Osteoblast (primary cell): ENCODE results near the gene KRTAP10-2. TPM values are rescaled to one million over a fixed set of nuclear protein-coding genes. Genes with fewer than 3 reads are reported as not detected.
"Not testable (repeated sequence)": the region's sequence is repeated elsewhere in the genome, so short reads cannot be mapped to it uniquely, and the experiment has no call there.

ENCODE experiments used
- DNase-seq: peaks from one replicate; pipeline ENCODE4 v3.0.0; 2011; ENCODE audit warnings: low spot score, mixed read lengths; ENCODE audit not compliant: insufficient read length; ENCODE audit errors: missing footprints
- H2AFZ ChIP-seq: 2 replicates; pipeline ENCODE4 v1.6.0; 2011; ENCODE audit warnings: mild to moderate bottlenecking, low read length
- H3K27ac ChIP-seq: 2 replicates; pipeline ENCODE4 v1.5.1; 2011; ENCODE audit warnings: mild to moderate bottlenecking, low read depth, low read length, moderate library complexity
- H3K27me3 ChIP-seq: 2 replicates; pipeline ENCODE4 v1.6.0; 2012; ENCODE audit warnings: mild to moderate bottlenecking, control low read depth, inconsistent platforms, low read length, moderate library complexity; ENCODE audit not compliant: insufficient read depth
- H3K36me3 ChIP-seq: 2 replicates; pipeline ENCODE4 v1.5.1; 2011; ENCODE audit warnings: mild to moderate bottlenecking, low read length, control low read depth, moderate library complexity; ENCODE audit not compliant: insufficient read depth
- H3K4me1 ChIP-seq: 2 replicates; pipeline ENCODE4 v1.5.1; 2011; ENCODE audit warnings: mild to moderate bottlenecking, low read length, control low read depth, moderate library complexity; ENCODE audit not compliant: insufficient read depth
- H3K4me2 ChIP-seq: 2 replicates; pipeline ENCODE4 v1.6.0; 2011; ENCODE audit warnings: mild to moderate bottlenecking, low read length; ENCODE audit not compliant: insufficient read depth
- H3K4me3 ChIP-seq: fragments of 200-600 bp; sonication (generic); 3 replicates; pipeline ENCODE4 v1.5.1; 2012; ENCODE audit warnings: mild to moderate bottlenecking, low read length, inconsistent platforms; ENCODE audit not compliant: insufficient read depth
- H3K79me2 ChIP-seq: 2 replicates; pipeline ENCODE4 v1.6.0; 2012; ENCODE audit warnings: mild to moderate bottlenecking, low read length, control low read depth, inconsistent platforms; ENCODE audit not compliant: insufficient read depth
- H3K9me3 ChIP-seq: 2 replicates; pipeline ENCODE4 v1.5.1; 2011; ENCODE audit warnings: low read depth, low read length, control low read depth
- H4K20me1 ChIP-seq: 2 replicates; pipeline ENCODE4 v1.6.0; 2012; ENCODE audit warnings: mild to moderate bottlenecking, low read length, control low read depth; ENCODE audit not compliant: insufficient read depth
- CTCF ChIP-seq: IDR thresholded peaks from 2 replicates; pipeline ENCODE4 v1.5.1; 2011; ENCODE audit warnings: mild to moderate bottlenecking, low read depth, low read length, moderate library complexity; ENCODE audit errors: extremely low read depth
- total RNA-seq: library from RNA; depleted of rRNA; stranded (reverse); fragments of >200 nt; gene quantifications from 2 replicates; pipeline ENCODE4 v1.2.3, GENCODE V29; 2012

The KRTAP10-2 gene
- total RNA-seq, 1 donor = not detected

DNA sequence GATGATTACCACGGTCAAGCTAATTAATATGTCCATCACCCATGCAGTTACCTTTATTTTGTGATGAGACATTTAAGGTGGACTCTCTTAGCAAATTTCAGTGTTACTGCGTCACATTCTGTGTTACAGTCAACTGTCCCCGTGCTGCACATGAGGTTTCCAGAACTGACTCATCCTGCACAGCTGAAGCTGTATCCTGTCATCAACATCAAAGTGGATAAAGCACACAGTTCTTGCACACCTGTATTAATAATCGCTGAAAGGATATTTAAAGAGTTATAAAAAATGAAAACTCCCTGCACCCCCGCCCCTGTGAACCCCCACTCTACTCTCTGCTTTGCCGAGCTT, 32.5 kb upstream of the KRTAP10-2 start:
- H3K4me1 ChIP-seq = no peaks in the 10 kb centered on the region
- H3K4me3 ChIP-seq = no peak overlapping the region
- no peak for TF ChIP-seq CTCF
- no peaks in the 10 kb centered on the region for H4K20me1 ChIP-seq
- H3K9me3 ChIP-seq = no peaks in the 10 kb centered on the region
- no peaks in the 10 kb centered on the region for H3K79me2 ChIP-seq
- H3K4me2 ChIP-seq = no peak overlapping the region
- H3K27me3 ChIP-seq = no peaks in the 10 kb centered on the region
- H3K27ac ChIP-seq = no peak overlapping the region
- no peak for DNase-seq
- H2AFZ ChIP-seq = no peak overlapping the region
- no peaks in the 10 kb centered on the region for H3K36me3 ChIP-seq

- H3K4me1 ChIP-seq = no peaks in the 10 kb centered on the region
- no peak overlapping the region for H3K4me3 ChIP-seq
- no peak for DNase-seq
- no peak overlapping the region for H3K27ac ChIP-seq
- H4K20me1 ChIP-seq = no peaks in the 10 kb centered on the region
- TF ChIP-seq CTCF = no peak
- H2AFZ ChIP-seq = no peak overlapping the region
- no peaks in the 10 kb centered on the region for H3K27me3 ChIP-seq
- no peaks in the 10 kb centered on the region for H3K9me3 ChIP-seq
- no peaks in the 10 kb centered on the region for H3K36me3 ChIP-seq
- no peaks in the 10 kb centered on the region for H3K79me2 ChIP-seq
- H3K4me2 ChIP-seq = no peak overlapping the region
Measured at GRCh38 chr21:44583089-44583799, 31.9 kb upstream of the KRTAP10-2 start.

- H3K9me3 ChIP-seq = no peaks in the 10 kb centered on the region
- H3K4me3 ChIP-seq = no peak overlapping the region
- H3K79me2 ChIP-seq = no peaks in the 10 kb centered on the region
- H3K4me1 ChIP-seq = no peaks in the 10 kb centered on the region
- no peak for DNase-seq
- H3K27me3 ChIP-seq = no peaks in the 10 kb centered on the region
- H3K27ac ChIP-seq = no peak overlapping the region
- H3K4me2 ChIP-seq = no peak overlapping the region
- H4K20me1 ChIP-seq = no peaks in the 10 kb centered on the region
- H3K36me3 ChIP-seq = no peaks in the 10 kb centered on the region
- no peak for TF ChIP-seq CTCF
- no peak overlapping the region for H2AFZ ChIP-seq
Measured at GRCh38 chr21:44582055-44582454, 30.8 kb upstream of the KRTAP10-2 start.

DNA sequence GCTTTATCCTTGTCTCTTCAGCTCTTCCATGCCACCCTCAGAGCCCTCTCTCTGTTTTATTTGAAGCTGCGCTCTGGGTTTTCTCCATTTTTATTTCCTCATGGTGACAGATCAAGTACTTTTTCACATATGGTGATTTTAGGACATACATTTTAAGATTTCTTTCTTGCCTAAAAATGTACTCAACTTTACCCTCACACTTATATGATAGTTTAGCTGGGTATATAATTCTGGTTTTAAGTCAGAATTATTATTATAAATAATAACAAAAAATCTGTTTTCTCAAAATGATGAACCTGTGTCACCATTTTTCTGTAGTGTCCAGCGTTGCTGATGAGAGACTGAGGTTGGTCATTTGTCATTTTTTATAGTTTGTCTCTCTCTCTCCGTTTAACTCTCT, 29.9 kb upstream of the KRTAP10-2 start:
- no peak for DNase-seq
- Histone ChIP-seq H3K4me1 (no peaks in the 10 kb centered on the region), H3K79me2 (no peaks in the 10 kb centered on the region), H2AFZ (no peak overlapping the region), H3K4me2 (no peak overlapping the region), H3K36me3 (no peaks in the 10 kb centered on the region), H3K4me3 (no peak overlapping the region), H3K27ac (no peak overlapping the region), H3K27me3 (no peaks in the 10 kb centered on the region), H4K20me1 (no peaks in the 10 kb centered on the region), H3K9me3 (no peaks in the 10 kb centered on the region)
- no peak for TF ChIP-seq CTCF

DNA sequence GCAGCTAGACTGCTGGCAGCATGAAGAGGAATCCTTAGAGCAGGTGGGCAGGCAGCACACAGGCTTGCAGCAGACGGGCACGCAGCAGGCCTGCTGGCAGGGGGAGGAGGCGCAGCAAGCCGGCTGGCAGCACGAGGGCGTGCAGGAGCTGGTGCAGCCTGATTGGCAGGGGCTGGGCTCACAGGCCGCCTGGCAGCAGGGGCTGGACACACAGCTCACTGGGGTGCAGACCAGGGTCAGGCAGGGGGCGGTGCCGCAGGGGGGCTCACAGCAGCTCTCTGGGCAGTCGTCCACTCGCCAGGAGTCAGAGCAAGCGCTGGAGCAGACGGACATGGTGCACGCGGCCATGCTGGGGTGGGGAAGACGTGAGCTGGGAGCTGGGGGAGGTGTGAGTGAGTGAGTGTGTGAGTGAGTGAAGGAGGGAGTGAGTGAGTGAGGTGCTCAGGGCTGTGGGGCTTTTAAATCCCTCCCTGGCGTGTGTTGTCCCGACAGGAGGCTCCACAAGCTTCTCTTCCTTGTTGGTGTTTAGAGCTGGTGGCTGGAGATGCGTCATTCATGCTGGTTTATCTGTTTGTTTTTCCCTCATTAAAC, 29.0 kb upstream of the KRTAP10-2 start, which contains the start of gene KRTAP10-5:
TSS of gene KRTAP10-5 (minus strand) at position 374 of the 591 bp plus-strand sequence. CDS start at position 348, 26 bp downstream.
- not testable (repeated sequence) for H3K27me3 ChIP-seq, H3K79me2 ChIP-seq, H3K9me3 ChIP-seq, H3K4me3 ChIP-seq, H2AFZ ChIP-seq, H4K20me1 ChIP-seq, H3K27ac ChIP-seq, H3K36me3 ChIP-seq, DNase-seq, H3K4me2 ChIP-seq, H3K4me1 ChIP-seq
